ENCODE data around the gene EFHC2. TPM values are rescaled to one million over a fixed set of nuclear protein-coding genes. Genes with fewer than 3 reads are reported as not detected.

Gene EFHC2
- total and polyA plus RNA-seq, 10 of the 15 experiments (the other 5 are each of a cell fraction or from before 2014, with no cell fraction given): 0.56 TPM; not detected in 9

DNA sequence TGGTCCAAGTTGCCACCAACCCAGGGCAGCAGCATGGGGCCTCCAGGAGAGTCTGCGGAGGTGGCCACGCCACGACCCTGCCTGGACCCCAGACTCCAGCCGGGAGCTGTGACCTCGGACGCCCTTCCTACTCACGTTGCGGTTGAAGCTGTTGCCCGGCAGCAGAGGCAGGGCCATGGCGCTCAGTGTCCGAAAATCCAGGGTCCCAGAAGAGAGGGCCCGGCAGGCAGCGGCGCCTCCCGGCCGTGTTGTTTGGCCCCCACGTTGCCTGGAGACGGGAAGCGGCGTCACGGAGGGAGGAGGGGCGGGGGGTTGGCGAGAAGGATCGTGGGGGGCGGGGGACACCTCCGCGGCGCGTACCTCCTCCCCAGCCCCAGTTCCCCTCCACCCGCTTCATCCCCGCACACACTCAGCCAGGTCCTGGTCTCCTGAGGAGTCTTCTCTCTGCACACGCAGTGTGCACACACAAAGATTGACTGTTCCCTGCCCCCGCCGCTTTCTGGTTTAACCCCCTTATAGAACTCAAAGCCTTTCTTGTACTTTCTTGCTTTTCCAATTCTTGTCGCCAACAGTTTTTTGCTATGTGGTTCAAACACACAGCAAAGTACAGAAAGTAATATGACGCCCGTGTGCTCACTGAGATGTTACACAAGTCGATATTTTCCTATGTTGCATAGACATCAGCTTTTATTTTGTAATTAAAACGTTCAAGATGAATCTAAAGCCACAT lies at the start of gene EFHC2 (continued):
- TF ChIP-seq JUND (IDR thresholded peaks at IDR 0.05; ENCODE audit: low read depth, low read length) (no peak), MEF2B (IDR thresholded peaks at IDR 0.05; ENCODE audit: partially characterized antibody, poor library complexity, severe bottlenecking) (no peak)
- TF ChIP-seq, protein P1, sequence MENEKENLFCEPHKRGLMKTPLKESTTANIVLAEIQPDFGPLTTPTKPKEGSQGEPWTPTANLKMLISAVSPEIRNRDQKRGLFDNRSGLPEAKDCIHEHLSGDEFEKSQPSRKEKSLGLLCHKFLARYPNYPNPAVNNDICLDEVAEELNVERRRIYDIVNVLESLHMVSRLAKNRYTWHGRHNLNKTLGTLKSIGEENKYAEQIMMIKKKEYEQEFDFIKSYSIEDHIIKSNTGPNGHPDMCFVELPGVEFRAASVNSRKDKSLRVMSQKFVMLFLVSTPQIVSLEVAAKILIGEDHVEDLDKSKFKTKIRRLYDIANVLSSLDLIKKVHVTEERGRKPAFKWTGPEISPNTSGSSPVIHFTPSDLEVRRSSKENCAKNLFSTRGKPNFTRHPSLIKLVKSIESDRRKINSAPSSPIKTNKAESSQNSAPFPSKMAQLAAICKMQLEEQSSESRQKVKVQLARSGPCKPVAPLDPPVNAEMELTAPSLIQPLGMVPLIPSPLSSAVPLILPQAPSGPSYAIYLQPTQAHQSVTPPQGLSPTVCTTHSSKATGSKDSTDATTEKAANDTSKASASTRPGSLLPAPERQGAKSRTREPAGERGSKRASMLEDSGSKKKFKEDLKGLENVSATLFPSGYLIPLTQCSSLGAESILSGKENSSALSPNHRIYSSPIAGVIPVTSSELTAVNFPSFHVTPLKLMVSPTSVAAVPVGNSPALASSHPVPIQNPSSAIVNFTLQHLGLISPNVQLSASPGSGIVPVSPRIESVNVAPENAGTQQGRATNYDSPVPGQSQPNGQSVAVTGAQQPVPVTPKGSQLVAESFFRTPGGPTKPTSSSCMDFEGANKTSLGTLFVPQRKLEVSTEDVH (IDR thresholded peaks at IDR 0.05; ENCODE audit: low read depth, partially characterized antibody): no peak
- TF ChIP-seq, protein P2, sequence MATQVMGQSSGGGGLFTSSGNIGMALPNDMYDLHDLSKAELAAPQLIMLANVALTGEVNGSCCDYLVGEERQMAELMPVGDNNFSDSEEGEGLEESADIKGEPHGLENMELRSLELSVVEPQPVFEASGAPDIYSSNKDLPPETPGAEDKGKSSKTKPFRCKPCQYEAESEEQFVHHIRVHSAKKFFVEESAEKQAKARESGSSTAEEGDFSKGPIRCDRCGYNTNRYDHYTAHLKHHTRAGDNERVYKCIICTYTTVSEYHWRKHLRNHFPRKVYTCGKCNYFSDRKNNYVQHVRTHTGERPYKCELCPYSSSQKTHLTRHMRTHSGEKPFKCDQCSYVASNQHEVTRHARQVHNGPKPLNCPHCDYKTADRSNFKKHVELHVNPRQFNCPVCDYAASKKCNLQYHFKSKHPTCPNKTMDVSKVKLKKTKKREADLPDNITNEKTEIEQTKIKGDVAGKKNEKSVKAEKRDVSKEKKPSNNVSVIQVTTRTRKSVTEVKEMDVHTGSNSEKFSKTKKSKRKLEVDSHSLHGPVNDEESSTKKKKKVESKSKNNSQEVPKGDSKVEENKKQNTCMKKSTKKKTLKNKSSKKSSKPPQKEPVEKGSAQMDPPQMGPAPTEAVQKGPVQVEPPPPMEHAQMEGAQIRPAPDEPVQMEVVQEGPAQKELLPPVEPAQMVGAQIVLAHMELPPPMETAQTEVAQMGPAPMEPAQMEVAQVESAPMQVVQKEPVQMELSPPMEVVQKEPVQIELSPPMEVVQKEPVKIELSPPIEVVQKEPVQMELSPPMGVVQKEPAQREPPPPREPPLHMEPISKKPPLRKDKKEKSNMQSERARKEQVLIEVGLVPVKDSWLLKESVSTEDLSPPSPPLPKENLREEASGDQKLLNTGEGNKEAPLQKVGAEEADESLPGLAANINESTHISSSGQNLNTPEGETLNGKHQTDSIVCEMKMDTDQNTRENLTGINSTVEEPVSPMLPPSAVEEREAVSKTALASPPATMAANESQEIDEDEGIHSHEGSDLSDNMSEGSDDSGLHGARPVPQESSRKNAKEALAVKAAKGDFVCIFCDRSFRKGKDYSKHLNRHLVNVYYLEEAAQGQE (IDR thresholded peaks at IDR 0.05; ENCODE audit: low read depth, low read length): no peak

DNA sequence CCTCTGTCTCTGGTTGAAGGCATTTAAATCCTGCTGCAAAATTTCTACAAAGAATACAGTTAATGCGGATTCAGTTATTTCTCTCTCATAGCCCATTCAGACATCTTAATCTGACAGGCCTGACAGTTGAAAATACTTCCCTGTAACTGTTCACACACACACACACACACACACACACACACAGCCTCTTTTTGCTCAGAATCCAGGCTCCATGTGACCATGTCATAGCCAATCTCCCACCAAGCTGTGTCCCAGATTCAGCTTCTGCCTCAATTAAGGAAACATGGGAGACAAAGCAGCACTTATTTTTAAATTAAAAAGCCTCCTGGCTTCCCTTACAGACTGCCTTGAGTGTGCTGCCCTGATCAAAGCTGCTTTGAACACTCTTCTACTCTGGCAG lies 49.3 kb upstream of the EFHC2 start:
- in situ Hi-C loops (cut with MboI): no loop called here
- TF ChIP-seq CHD1 (IDR thresholded peaks at IDR 0.05; ENCODE audit: low read depth, low read length) (no peak), SIN3A (IDR thresholded peaks at IDR 0.05; ENCODE audit: low read depth, low read length) (no peak), ASH2L (IDR thresholded peaks at IDR 0.05; ENCODE audit: borderline replicate concordance, low read depth) (no peak), NFIC (IDR thresholded peaks at IDR 0.05; ENCODE audit: low read depth, low read length) (no peak)
- TF ChIP-seq, protein P3, sequence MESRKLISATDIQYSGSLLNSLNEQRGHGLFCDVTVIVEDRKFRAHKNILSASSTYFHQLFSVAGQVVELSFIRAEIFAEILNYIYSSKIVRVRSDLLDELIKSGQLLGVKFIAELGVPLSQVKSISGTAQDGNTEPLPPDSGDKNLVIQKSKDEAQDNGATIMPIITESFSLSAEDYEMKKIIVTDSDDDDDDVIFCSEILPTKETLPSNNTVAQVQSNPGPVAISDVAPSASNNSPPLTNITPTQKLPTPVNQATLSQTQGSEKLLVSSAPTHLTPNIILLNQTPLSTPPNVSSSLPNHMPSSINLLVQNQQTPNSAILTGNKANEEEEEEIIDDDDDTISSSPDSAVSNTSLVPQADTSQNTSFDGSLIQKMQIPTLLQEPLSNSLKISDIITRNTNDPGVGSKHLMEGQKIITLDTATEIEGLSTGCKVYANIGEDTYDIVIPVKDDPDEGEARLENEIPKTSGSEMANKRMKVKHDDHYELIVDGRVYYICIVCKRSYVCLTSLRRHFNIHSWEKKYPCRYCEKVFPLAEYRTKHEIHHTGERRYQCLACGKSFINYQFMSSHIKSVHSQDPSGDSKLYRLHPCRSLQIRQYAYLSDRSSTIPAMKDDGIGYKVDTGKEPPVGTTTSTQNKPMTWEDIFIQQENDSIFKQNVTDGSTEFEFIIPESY (IDR thresholded peaks at IDR 0.05): no peak
- TF ChIP-seq, protein P4, sequence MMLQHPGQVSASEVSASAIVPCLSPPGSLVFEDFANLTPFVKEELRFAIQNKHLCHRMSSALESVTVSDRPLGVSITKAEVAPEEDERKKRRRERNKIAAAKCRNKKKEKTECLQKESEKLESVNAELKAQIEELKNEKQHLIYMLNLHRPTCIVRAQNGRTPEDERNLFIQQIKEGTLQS (IDR thresholded peaks at IDR 0.05; ENCODE audit: borderline replicate concordance, extremely low read depth, low read depth, low read length): no peak

More for the DNA sequence above, 49.3 kb upstream of the EFHC2 start:
- Histone ChIP-seq H3K9ac (ENCODE audit: control insufficient read depth, insufficient read depth, low read length) (no peak overlapping the region), H3K79me2 (ENCODE audit: control insufficient read depth, insufficient read depth, low read length) (no peaks in the 10 kb centered on the region), H3K4me1 (ENCODE audit: control insufficient read depth, insufficient read depth, low read length) (no peaks in the 10 kb centered on the region), H2AFZ (ENCODE audit: control insufficient read depth, low read depth, low read length) (no peak overlapping the region), H3K4me3 (no peak overlapping the region), H3K9me3 (replicated peaks; ENCODE audit: control insufficient read depth, insufficient read depth, low read length) (no peaks in the 10 kb centered on the region), H3K4me2 (ENCODE audit: control insufficient read depth, insufficient read depth) (no peak overlapping the region), H3K27ac (ENCODE audit: control insufficient read depth, insufficient read depth) (no peak overlapping the region), H4K20me1 (ENCODE audit: control insufficient read depth, insufficient read depth) (no peaks in the 10 kb centered on the region), H3K36me3 (ENCODE audit: control insufficient read depth in 2 of 2, insufficient read depth in 2 of 2, low read length in 1 of 2) (no peaks in the 10 kb centered on the region), H3K27me3 (replicated peaks in 1 of 2; ENCODE audit: control insufficient read depth in 2 of 2, insufficient read depth in 2 of 2, low read length in 1 of 2) (no peaks in the 10 kb centered on the region)
- ChIA-PET RAD21 (ENCODE audit: unreplicated experiment) (no interaction called here), CTCF (no interaction called here), POLR2A (no interaction called here), SMC1A (ENCODE audit: uncharacterized antibody, unreplicated experiment) (no interaction called here)
- no peak for DNase-seq (ENCODE audit: low read depth, low spot score)
- intact Hi-C loops (cut with micrococcal nuclease; ENCODE audit: unreplicated experiment): no loop called here
- no TSS peak for BruUV-seq (replicated peaks)
- FAIRE-seq: no peak
- WGBS (ENCODE audit: insufficient coverage, insufficient replicate concordance, low lambda C conversion rate, missing lambda C conversion rate): 100% methylated on average over 1 of the region's 1 CpG
- no peak for ATAC-seq

Measured in GM12878 (cell line).